ENCODE data around the gene SRCIN1.
"Not testable (repeated sequence)": the region's sequence is repeated elsewhere in the genome, so short reads cannot be mapped to it uniquely, and the experiment has no call there.

The SRCIN1 gene

DNA sequence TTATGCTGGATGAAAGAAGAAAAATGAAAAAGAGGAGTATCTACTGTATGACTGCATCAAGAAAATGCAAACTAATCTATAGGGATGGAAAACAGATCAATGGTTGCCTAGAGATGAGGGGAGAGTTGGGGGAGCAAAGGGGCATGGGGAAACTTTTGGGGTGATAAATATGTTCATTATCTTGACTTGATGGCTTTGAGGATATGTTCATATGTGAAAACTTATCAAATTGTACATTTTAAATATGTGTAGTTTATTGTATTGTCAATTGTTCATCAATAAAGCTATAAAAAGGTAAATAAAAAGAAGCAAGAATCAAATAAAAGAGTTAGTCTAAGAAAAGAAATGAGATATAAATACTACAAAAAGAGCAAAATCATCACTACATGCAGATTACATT is 19.7 kb upstream of the SRCIN1 start:
- Histone ChIP-seq H3K4me1 (ENCODE audit: control insufficient read depth in 1 of 2, insufficient read depth in 1 of 2, low read depth in 1 of 2, low read length in 1 of 2) (peaks cover 0 to 4% of the 10 kb centered on the region in 2 experiments), H3K27me3 (peaks cover 62% of the 10 kb centered on the region), H3K36me3 (no peaks in the 10 kb centered on the region), H3K4me3 (ENCODE audit: low read depth in 1 of 2, low read length in 1 of 2) (no peak overlapping the region), H3K27ac (no peak overlapping the region), H3K9me3 (no peaks in the 10 kb centered on the region)
- TF ChIP-seq, protein P1, sequence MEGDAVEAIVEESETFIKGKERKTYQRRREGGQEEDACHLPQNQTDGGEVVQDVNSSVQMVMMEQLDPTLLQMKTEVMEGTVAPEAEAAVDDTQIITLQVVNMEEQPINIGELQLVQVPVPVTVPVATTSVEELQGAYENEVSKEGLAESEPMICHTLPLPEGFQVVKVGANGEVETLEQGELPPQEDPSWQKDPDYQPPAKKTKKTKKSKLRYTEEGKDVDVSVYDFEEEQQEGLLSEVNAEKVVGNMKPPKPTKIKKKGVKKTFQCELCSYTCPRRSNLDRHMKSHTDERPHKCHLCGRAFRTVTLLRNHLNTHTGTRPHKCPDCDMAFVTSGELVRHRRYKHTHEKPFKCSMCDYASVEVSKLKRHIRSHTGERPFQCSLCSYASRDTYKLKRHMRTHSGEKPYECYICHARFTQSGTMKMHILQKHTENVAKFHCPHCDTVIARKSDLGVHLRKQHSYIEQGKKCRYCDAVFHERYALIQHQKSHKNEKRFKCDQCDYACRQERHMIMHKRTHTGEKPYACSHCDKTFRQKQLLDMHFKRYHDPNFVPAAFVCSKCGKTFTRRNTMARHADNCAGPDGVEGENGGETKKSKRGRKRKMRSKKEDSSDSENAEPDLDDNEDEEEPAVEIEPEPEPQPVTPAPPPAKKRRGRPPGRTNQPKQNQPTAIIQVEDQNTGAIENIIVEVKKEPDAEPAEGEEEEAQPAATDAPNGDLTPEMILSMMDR (IDR thresholded peaks at IDR 0.05): no peak

DNA sequence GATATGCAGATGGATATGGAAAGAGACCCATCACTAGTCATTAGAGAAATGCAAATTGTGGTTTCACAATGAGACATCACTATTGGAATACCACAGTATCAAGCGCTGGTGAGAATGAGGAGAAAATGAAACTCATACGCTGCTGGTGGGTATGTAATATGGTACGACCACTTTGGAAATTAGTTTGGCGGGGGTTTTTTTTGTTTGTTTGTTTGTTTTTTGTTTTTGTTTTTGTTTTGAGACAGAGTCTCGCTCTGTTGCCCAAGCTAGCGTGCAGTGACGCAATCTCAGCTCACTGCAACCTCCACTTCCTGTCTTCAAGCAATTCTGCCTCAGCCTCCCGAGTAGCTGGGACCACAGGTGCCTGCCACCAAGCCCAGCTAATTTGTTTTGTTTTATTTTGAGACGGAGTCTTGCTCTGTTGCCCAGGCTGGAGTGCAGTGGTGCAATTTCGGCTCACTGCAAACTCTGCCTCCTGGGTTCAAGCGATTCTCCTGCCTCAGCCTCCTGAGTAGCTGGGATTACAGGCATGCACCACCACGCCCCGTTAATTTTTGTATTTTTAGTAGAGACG is 19.1 kb upstream of the SRCIN1 start:
- H3K27me3 ChIP-seq: peaks cover 68% of the 10 kb centered on the region
- H3K4me1 ChIP-seq (ENCODE audit: control insufficient read depth in 1 of 2, insufficient read depth in 1 of 2, low read depth in 1 of 2, low read length in 1 of 2); H3K9me3 ChIP-seq; H3K4me3 ChIP-seq (ENCODE audit: low read depth in 1 of 2, low read length in 1 of 2); H3K36me3 ChIP-seq; H3K27ac ChIP-seq: not testable (repeated sequence)

DNA sequence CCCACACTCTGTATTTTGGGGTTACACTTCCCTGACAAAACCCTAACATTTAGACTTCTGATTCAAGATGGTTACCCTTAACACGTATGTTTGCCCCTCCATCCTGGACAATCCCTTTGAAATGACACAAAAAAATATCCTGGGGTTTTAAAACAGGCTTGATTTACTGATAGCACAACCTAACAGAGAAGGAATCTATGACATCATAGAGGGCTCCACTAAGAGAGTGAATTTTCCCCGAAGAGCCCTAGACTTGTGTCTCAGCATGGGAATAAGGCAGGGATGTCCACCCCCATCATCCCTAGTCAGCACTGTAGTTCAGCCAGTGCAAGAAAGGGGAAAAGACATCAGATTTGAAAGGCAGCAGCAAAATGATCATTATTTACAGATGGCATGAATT is 15.8 kb upstream of the SRCIN1 start:
- Histone ChIP-seq H3K4me1 (ENCODE audit: control insufficient read depth in 1 of 2, insufficient read depth in 1 of 2, low read depth in 1 of 2, low read length in 1 of 2) (peaks cover 0 to 4% of the 10 kb centered on the region in 2 experiments), H3K36me3 (no peaks in the 10 kb centered on the region), H3K27ac (no peak overlapping the region), H3K9me3 (no peaks in the 10 kb centered on the region), H3K27me3 (peaks cover 67% of the 10 kb centered on the region), H3K4me3 (ENCODE audit: low read depth in 1 of 2, low read length in 1 of 2) (no peak overlapping the region)
- TF ChIP-seq, protein P1 (IDR thresholded peaks at IDR 0.05): no peak

DNA sequence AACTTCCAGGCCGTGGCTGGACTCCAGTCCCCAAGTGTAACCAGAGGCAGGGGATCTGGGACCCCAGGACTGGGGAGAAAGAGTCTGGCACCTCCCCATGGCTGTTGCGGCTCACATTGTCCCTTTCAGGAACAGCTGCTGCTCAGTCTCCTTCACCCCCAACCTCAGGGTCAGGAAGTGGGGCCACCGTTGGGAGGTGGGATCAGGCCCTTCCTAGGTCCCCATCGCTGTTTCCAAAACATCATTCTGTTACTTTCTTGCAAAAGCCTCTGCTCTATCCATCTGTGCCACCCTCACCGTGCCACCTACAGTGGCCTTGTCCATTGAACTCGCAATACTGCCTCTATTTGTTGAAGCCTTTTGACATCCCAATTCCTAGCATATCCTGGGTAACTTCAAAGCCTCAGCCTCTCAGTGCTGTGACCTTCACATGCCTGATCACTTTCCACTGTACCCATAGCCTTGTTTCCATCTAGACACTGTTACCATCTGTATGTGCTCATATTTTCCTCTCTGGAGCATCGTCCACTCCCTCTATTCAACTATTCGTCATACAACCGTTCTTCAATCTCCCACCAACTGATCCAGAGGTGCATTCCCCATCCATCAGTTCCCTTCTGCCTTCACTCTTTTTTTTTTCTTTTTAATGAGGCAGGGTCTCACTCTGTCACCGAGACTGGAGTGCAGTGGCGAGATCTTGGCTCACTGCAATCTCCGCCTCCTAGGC is 15.0 kb upstream of the SRCIN1 start:
- no peak overlapping the region for H3K4me3 ChIP-seq (ENCODE audit: low read depth in 1 of 2, low read length in 1 of 2)
- no peaks in the 10 kb centered on the region for H3K36me3 ChIP-seq
- no peaks in the 10 kb centered on the region for H3K9me3 ChIP-seq
- peaks cover 0 to 4% of the 10 kb centered on the region in 2 experiments for H3K4me1 ChIP-seq (ENCODE audit: control insufficient read depth in 1 of 2, insufficient read depth in 1 of 2, low read depth in 1 of 2, low read length in 1 of 2)
- H3K27ac ChIP-seq: no peak overlapping the region
- TF ChIP-seq, protein P1 (IDR thresholded peaks at IDR 0.05): no peak
- H3K27me3 ChIP-seq: peaks cover 67% of the 10 kb centered on the region

DNA sequence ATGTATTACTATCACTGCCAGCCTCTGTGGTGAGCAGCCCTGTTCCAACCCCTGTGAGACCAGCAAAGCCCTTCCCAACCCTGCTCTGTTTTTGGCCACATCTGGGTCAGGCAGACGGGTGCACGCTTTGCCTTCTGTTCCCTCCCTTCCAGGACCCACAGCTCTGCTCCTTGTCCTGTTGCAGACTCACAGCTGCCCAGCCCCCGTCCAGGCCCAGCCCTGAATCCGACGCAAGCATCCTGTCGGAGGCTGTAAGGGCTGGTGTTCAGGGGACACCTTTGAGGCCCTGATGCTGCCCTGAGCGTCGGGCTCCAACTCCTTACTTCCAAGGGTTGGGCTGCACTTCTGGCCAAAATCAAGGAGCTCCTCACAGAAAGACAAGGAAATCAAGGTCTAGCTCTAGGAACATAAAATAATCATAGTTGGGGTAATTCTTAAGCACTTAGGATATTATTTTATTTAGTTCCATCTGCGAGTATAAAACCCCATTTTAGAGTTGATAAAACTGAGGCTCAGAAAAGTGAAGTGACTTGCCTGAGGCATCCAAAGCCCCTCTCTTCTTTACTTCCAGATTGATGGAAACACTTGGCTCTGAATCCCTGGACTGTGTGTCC is 14.3 kb upstream of the SRCIN1 start:
- no peak overlapping the region for H3K27ac ChIP-seq
- TF ChIP-seq, protein P1 (IDR thresholded peaks at IDR 0.05): no peak
- no peak overlapping the region for H3K4me3 ChIP-seq (ENCODE audit: low read depth in 1 of 2, low read length in 1 of 2)
- no peaks in the 10 kb centered on the region for H3K9me3 ChIP-seq
- H3K27me3 ChIP-seq: peaks cover 64% of the 10 kb centered on the region
- H3K36me3 ChIP-seq: no peaks in the 10 kb centered on the region
- peaks cover 0 to 4% of the 10 kb centered on the region in 2 experiments for H3K4me1 ChIP-seq (ENCODE audit: control insufficient read depth in 1 of 2, insufficient read depth in 1 of 2, low read depth in 1 of 2, low read length in 1 of 2)

DNA sequence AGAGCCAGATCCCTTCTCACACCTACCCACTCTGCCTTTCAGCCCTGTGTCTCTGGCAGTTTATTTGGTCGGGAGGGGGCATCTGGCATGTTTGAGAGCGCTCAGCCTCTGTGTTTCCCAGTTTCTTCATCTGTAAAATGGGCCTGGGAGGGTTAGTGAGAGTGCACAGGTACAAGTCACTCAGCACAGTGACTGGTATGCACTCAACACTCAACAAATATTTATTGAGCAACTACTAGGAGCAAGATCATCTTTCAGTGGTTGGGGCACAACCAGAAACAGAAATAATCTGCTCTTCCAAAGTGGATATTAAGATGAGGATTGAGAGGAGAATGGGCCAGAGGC is 13.7 kb upstream of the SRCIN1 start:
- H3K4me3 ChIP-seq (ENCODE audit: low read depth in 1 of 2, low read length in 1 of 2): no peak overlapping the region
- no peaks in the 10 kb centered on the region for H3K4me1 ChIP-seq (ENCODE audit: control insufficient read depth in 1 of 2, insufficient read depth in 1 of 2, low read depth in 1 of 2, low read length in 1 of 2)
- H3K27me3 ChIP-seq: peaks cover 66% of the 10 kb centered on the region
- H3K9me3 ChIP-seq: no peaks in the 10 kb centered on the region
- no peak overlapping the region for H3K27ac ChIP-seq
- TF ChIP-seq, protein P1 (IDR thresholded peaks at IDR 0.05): no peak
- no peaks in the 10 kb centered on the region for H3K36me3 ChIP-seq
